ENCODE measurements around the gene TTC9B.

TTC9B gene

DNA sequence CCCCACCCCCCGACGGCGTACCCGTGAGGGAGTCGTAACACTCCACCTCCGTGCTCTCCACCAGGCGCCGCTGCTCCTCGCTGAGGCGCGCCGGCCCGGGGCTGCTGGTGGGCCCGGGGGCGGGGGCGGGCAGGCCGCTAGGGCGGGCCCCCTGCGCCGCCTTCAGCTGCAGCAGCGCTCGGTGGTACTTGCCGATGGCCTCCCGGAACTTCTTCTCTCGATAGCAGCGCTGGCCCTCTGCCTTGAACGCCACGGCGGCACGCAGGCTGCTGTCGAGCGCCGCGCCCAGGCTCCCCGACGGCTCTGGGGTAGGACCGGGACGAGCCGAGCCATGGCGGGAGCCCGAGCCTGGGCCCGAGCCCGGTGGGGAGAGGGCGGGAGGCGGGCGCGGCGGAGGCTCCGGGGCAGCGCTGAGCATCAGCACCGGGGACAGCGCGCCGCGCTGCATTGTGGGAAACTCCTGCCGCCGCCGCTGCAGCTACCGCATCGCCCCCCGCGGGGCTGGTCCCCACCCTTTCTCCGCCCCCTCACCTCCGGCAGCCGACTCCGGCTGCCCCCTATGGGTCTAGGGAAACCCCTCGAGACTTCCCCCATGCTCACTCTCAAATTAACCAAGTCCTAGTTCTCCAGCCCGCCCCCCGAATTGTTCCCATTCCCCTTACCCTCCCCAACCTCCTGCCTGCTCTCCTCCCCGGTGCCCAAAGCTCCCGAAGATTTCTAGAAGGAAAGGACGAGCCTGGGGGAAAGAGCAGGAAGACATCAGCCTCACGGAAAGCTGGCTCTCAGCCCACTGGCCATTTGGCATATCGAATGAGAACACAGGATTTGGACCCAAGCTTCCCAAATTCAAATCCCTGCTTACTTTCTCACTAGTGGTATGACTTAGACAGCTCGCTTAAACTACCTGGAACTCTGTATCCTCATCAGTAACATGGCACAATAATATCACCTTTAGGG, at the start of gene TTC9B:
TTC9B (minus strand) TSS at position 451 of the 957 bp plus-strand sequence; CDS start at position 448, 3 bp downstream.
- peak within 1 kb of the TSS; percentile 42 for H3K4me3 ChIP-seq (ENCODE audit: low read depth, low read length)
- TF ChIP-seq, protein P1, sequence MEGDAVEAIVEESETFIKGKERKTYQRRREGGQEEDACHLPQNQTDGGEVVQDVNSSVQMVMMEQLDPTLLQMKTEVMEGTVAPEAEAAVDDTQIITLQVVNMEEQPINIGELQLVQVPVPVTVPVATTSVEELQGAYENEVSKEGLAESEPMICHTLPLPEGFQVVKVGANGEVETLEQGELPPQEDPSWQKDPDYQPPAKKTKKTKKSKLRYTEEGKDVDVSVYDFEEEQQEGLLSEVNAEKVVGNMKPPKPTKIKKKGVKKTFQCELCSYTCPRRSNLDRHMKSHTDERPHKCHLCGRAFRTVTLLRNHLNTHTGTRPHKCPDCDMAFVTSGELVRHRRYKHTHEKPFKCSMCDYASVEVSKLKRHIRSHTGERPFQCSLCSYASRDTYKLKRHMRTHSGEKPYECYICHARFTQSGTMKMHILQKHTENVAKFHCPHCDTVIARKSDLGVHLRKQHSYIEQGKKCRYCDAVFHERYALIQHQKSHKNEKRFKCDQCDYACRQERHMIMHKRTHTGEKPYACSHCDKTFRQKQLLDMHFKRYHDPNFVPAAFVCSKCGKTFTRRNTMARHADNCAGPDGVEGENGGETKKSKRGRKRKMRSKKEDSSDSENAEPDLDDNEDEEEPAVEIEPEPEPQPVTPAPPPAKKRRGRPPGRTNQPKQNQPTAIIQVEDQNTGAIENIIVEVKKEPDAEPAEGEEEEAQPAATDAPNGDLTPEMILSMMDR (IDR thresholded peaks at IDR 0.05; ENCODE audit: control insufficient read depth, extremely low read depth, insufficient read depth): no peak
- DNase-seq (ENCODE audit: low read depth): no peak

DNA sequence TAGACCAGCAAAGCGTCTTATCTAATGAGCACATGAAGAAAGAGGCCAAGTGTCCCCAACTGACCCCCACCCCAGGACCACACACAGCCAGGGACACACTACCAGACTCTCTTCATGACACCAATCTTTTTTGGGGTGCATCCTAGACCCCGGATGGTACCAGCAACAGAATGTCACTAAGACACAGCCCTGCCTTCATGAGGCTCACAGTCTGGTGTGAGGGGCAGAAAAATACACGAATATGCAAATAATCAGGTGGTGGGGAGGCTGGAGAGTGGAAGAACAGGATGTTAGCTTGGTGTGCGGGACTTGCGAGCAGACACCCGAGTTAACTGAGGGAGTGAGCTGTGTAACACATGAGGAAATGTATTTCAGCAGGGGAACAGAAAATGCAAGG, 49.4 kb upstream of the TTC9B start:
- TF ChIP-seq, protein P1 (IDR thresholded peaks at IDR 0.05; ENCODE audit: control insufficient read depth, extremely low read depth, insufficient read depth): no peak
- DNase-seq (ENCODE audit: low read depth): no peak

DNA sequence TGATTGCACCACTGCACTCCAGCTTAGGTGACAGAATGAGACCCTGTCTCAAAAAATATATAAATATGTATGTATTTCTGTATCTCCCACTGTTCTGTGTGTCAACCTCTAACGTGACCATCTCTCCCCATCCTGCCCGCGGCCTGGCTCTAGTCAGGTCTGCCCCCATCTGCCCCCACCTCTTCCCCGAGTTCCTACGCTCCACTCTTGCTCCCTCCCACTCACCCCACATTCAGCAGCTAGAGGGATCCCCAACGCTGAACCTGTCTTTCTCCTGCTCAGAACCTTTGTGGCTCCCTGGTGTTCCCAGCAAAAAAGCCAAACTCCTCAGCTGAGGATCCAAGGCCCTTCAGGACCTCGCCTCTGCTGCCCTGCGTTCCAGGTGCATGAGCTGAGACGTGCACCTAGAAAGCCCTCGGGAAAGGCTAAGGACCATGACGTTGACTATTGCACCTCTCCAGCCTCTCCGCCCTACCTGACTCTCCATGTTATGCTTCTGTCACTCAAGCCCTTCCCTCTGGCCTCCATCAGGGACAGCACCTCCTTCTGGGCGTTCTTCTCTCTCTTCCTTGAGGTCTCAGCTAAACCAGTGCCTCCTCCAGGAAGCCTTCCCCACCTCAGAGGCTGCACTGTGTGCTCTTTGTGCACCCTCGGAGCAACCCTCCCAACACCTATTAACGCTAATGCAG, 48.9 kb upstream of the TTC9B start:
- DNase-seq (ENCODE audit: low read depth): no peak
- TF ChIP-seq, protein P1 (IDR thresholded peaks at IDR 0.05; ENCODE audit: control insufficient read depth, extremely low read depth, insufficient read depth): no peak
- H3K4me3 ChIP-seq (ENCODE audit: low read depth, low read length): no peak overlapping the region

More for the DNA sequence above, 49.4 kb upstream of the TTC9B start:
- no peak overlapping the region for H3K4me3 ChIP-seq (ENCODE audit: low read depth, low read length)

DNA sequence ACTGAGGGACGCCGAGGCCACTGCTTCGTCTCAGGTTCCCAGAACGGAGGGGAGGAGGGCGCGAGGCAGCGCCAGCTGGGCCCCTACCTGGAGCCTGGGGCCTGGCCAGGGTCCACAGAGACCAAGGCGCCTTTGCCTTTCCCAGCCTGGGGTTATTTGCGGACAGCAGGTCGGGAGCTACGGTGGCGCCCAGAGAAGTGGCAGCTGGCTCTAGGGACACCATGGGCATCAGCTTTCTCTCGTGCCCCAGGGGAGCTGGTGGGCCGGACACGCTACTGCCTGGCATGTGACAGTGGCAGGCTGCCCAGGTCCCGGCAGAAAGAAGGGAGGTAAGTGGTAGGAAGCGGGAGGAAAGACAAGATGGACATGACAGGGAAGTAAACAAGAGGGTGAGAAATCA, 47.9 kb upstream of the TTC9B start:
- DNase-seq (ENCODE audit: low read depth): no peak
- TF ChIP-seq, protein P1 (IDR thresholded peaks at IDR 0.05; ENCODE audit: control insufficient read depth, extremely low read depth, insufficient read depth): no peak
- H3K4me3 ChIP-seq (ENCODE audit: low read depth, low read length): no peak overlapping the region

DNA sequence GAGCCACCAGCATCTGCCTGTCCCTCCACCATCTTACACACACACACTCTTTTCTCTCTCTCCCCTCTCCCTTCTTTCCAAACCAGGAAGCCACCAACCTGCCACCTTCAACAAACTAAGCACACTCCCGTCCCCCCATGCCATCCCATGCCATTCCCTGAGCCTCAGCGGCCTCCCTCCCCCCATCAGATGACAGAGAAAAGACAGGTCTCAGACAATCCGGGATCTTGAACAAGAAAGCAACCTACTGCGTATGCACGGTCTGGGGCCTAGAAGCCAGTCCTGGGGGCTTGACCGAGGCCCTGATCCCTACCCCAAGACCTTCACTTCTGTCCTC, 47.5 kb upstream of the TTC9B start:
- no peak overlapping the region for H3K4me3 ChIP-seq (ENCODE audit: low read depth, low read length)
- TF ChIP-seq, protein P1 (IDR thresholded peaks at IDR 0.05; ENCODE audit: control insufficient read depth, extremely low read depth, insufficient read depth): no peak
- no peak for DNase-seq (ENCODE audit: low read depth)

DNA sequence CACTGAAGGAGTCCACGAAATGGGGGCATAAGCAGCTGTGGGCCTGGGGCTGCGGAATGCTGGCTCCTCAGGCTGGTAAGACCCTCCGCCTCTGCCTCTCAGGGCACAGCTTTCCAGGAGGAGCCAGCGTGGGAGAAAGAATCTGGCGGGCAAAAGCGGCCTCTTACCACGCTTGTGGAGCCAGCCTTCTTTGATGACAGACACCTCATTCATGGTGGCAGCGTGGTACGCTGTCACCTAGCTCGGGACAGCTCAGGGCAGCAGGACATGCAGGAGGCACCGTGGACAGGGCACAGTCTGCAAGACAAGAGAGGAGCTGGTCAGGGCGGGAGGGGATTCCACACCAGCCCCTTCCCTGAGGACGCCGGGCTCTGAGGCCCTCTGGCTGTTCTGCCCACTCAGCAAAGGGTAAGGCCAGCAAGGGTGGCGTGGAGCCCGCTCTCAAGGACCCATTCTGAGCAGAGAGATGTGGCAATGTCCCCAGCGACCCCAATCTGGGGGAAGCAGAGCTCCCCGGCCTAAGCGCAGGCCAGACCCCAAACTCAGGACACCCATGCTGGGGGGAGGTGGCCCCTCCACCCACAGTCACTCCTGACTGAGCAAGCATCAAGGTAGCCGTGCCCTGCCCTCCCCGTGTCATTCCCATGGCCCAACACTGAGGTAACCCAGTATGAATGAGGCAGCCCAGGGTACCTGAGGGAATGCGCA, 47.0 kb upstream of the TTC9B start:
- DNase-seq (ENCODE audit: low read depth): no peak
- no peak overlapping the region for H3K4me3 ChIP-seq (ENCODE audit: low read depth, low read length)
- TF ChIP-seq, protein P1 (IDR thresholded peaks at IDR 0.05; ENCODE audit: control insufficient read depth, extremely low read depth, insufficient read depth): no peak
